ENCODE measurements around the gene SARDH. TPM values are rescaled to one million over a fixed set of nuclear protein-coding genes. Genes with fewer than 3 reads are reported as not detected.

SARDH gene
- total and polyA plus RNA-seq, 2 of the 13 experiments (the other 11 are each of a cell fraction or from before 2014, with no cell fraction given): 11.6 to 34.9 TPM

GRCh38 chr9:133709015-133709611, 29.0 kb downstream of the SARDH start:
- Histone ChIP-seq H3K4me3 (replicated peaks in 1 of 3; ENCODE audit: insufficient read depth in 1 of 3, low read depth in 2 of 3, low read length in 3 of 3) (no peak overlapping the region), H3K4me1 (ENCODE audit: insufficient read depth, low read length) (peaks cover 32% of the 10 kb centered on the region), H3K36me3 (replicated peaks in 1 of 2; ENCODE audit: control insufficient read depth in 1 of 2, insufficient read depth in 2 of 2, low read length in 2 of 2) (peaks cover 0 to 1% of the 10 kb centered on the region in 2 experiments; a peak in 1 of 5 replicates), H4K20me1 (ENCODE audit: insufficient read depth, low read length) (no peaks in the 10 kb centered on the region), H3K27ac (ENCODE audit: extremely low read length, insufficient read depth, low read length) (no peak overlapping the region), H3K79me2 (ENCODE audit: insufficient read depth, low read length) (no peaks in the 10 kb centered on the region), H3K9ac (ENCODE audit: insufficient read depth, low read depth, low read length) (no peak overlapping the region), H3K9me3 (ENCODE audit: low read length) (no peaks in the 10 kb centered on the region), H2AFZ (ENCODE audit: low read length) (no peak overlapping the region), H3K4me2 (ENCODE audit: low read depth, low read length) (no peak overlapping the region), H3K27me3 (ENCODE audit: control insufficient read depth in 1 of 2, insufficient read depth in 2 of 2, low read length in 2 of 2) (no peaks in the 10 kb centered on the region)
- TF ChIP-seq NFE2 (CRISPR knock-in tag; IDR thresholded peaks at IDR 0.05) (no peak), HNF4G (IDR thresholded peaks at IDR 0.05; ENCODE audit: borderline replicate concordance, low read depth, low read length) (no peak), HNF4G (CRISPR knock-in tag; IDR thresholded peaks at IDR 0.05; ENCODE audit: borderline replicate concordance, low read depth) (no peak), SCMH1 (CRISPR knock-in tag; IDR thresholded peaks at IDR 0.05; ENCODE audit: borderline replicate concordance) (no peak), ZNF589 (CRISPR knock-in tag; conservative IDR thresholded peaks at IDR 0.05) (no peak), TGIF2 (CRISPR knock-in tag; IDR thresholded peaks at IDR 0.05) (no peak), NFYC (CRISPR knock-in tag; IDR thresholded peaks at IDR 0.05) (no peak), ZNF629 (CRISPR knock-in tag; conservative IDR thresholded peaks at IDR 0.05) (no peak), GTF3A (CRISPR knock-in tag; conservative IDR thresholded peaks at IDR 0.05) (no peak), ZNF652 (CRISPR knock-in tag; IDR thresholded peaks at IDR 0.05; ENCODE audit: borderline replicate concordance, low read depth) (no peak)
- TF ChIP-seq, protein P1, sequence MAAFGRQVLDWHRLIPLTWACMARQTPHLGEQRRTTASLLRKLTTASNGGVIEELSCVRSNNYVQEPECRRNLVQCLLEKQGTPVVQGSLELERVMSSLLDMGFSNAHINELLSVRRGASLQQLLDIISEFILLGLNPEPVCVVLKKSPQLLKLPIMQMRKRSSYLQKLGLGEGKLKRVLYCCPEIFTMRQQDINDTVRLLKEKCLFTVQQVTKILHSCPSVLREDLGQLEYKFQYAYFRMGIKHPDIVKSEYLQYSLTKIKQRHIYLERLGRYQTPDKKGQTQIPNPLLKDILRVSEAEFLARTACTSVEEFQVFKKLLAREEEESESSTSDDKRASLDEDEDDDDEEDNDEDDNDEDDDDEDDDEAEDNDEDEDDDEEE (CRISPR knock-in tag; IDR thresholded peaks at IDR 0.05): no peak
- TF ChIP-seq, protein P2, sequence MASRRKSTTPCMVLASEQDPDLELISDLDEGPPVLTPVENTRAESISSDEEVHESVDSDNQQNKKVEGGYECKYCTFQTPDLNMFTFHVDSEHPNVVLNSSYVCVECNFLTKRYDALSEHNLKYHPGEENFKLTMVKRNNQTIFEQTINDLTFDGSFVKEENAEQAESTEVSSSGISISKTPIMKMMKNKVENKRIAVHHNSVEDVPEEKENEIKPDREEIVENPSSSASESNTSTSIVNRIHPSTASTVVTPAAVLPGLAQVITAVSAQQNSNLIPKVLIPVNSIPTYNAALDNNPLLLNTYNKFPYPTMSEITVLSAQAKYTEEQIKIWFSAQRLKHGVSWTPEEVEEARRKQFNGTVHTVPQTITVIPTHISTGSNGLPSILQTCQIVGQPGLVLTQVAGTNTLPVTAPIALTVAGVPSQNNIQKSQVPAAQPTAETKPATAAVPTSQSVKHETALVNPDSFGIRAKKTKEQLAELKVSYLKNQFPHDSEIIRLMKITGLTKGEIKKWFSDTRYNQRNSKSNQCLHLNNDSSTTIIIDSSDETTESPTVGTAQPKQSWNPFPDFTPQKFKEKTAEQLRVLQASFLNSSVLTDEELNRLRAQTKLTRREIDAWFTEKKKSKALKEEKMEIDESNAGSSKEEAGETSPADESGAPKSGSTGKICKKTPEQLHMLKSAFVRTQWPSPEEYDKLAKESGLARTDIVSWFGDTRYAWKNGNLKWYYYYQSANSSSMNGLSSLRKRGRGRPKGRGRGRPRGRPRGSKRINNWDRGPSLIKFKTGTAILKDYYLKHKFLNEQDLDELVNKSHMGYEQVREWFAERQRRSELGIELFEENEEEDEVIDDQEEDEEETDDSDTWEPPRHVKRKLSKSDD (CRISPR knock-in tag; IDR thresholded peaks at IDR 0.05; ENCODE audit: low read depth): no peak
- no peak for DNase-seq (ENCODE audit: low spot score)
- WGBS (ENCODE audit: low lambda C conversion rate): 88% methylated on average over 12 of the region's 26 CpGs
- no TSS peak for BruUV-seq (replicated peaks)
- POLR2A ChIA-PET: no interaction called here
- ATAC-seq: no peak
- FAIRE-seq: no peak
- CTCF ChIA-PET (ENCODE audit: low intra/inter-chr PET ratio, low total read pairs): no interaction called here
- intact Hi-C loops (cut with micrococcal nuclease; ENCODE audit: unreplicated experiment) (no loop called here), in situ Hi-C loops (cut with HindIII; ENCODE audit: extremely low pct_ligation_motif_present, low pct_unique_long_range_greater_than_20kb) (no loop called here)
